Fibroblast of the aortic adventitia (primary cell): ENCODE measurements around the gene CDC20B. TPM values are rescaled to one million over a fixed set of nuclear protein-coding genes. Genes with fewer than 3 reads are reported as not detected.

Source experiments
- DNase-seq: peaks from one replicate; pipeline ENCODE4 v3.0.0-alpha.2; 2010; ENCODE audit warnings: low read depth
- H3K4me3 ChIP-seq: 2 replicates; pipeline ENCODE4 v1.5.1; 2011; ENCODE audit warnings: low read depth, mild to moderate bottlenecking, control low read depth, low read length, moderate library complexity
- total RNA-seq: library from RNA; depleted of rRNA; stranded (reverse); fragments of >200 nt; gene quantifications from 2 replicates; pipeline ENCODE4 v1.2.3, GENCODE V29; 2012; ENCODE audit warnings: low replicate concordance
- TF ChIP-seq, protein P1 (sequence below): IDR thresholded peaks from 2 replicates; pipeline ENCODE4 v1.5.1; 2011; ENCODE audit warnings: mild to moderate bottlenecking, low read length, control low read depth, inconsistent platforms; ENCODE audit not compliant: insufficient read depth

Gene CDC20B
- total RNA-seq, 1 donor, result not detected

GRCh38 chr5:55160493-55161209 is 12.3 kb downstream of the CDC20B start:
- TF ChIP-seq, protein P1, sequence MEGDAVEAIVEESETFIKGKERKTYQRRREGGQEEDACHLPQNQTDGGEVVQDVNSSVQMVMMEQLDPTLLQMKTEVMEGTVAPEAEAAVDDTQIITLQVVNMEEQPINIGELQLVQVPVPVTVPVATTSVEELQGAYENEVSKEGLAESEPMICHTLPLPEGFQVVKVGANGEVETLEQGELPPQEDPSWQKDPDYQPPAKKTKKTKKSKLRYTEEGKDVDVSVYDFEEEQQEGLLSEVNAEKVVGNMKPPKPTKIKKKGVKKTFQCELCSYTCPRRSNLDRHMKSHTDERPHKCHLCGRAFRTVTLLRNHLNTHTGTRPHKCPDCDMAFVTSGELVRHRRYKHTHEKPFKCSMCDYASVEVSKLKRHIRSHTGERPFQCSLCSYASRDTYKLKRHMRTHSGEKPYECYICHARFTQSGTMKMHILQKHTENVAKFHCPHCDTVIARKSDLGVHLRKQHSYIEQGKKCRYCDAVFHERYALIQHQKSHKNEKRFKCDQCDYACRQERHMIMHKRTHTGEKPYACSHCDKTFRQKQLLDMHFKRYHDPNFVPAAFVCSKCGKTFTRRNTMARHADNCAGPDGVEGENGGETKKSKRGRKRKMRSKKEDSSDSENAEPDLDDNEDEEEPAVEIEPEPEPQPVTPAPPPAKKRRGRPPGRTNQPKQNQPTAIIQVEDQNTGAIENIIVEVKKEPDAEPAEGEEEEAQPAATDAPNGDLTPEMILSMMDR, result no peak
- peak; percentile 97 for DNase-seq
- peak overlapping the region; percentile 68 for H3K4me3 ChIP-seq

DNA sequence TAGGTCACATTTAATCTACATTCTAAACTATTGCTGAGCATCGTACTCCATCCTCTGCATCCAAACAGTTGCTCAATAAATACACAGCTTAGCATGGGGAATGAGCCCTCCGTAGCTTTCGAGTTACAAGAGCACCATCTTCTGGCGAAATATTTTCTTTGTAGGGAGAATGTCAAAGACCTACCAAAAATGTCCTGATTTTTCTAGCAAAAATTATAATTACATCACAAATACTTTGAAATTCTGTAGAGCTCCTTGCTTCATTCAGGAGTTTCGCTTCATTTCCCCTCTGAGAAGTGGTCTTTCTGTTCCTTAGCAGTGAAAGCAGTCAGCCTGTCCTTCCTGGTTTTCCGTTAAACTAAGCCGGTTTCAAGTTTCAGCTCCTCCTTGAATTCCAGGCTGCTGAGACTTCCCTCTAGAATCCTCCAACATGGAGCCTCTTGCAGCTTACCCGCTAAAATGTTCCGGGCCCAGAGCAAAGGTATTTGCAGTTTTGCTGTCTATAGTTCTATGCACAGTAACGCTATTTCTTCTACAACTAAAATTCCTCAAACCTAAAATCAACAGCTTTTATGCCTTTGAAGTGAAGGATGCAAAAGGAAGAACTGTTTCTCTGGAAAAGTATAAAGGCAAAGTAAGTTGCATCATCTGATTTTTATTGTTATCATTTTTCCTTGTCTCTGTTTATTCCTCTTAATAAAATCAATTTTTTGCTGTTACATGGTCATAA is 13.0 kb downstream of the CDC20B start, which contains the start of gene GPX8:
Gene GPX8 (plus strand): TSS at position 409 of the 730 bp plus-strand sequence. CDS start 22 bp downstream, at position 431.
- DNase-seq, result peak; percentile 93
- TF ChIP-seq, protein P1, result peak; percentile 63
- peak within 1 kb of the TSS; percentile 68 for H3K4me3 ChIP-seq

DNA sequence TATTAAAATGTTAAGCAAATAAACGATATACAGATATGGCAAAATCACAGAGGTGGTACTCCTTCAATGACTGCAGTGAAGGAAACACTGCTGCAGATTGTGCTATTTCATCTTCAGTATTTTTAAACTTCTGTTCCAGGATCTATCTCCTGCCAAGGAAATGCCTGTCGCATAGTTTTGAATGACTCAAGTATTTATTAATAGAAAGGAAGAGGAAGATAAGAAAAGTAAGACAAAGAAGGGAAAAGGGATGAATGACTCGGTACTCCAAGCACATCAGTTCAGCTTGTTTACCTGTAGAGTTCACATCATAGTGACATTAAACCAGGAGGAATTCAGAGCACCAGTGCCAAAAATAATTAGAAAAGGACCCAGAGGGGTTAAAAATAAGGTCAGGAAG is 18.1 kb downstream of the CDC20B start:
- TF ChIP-seq, protein P1, result no peak
- no peak overlapping the region for H3K4me3 ChIP-seq
- DNase-seq, result peak; percentile 88

- DNase-seq, result peak; percentile 90
- TF ChIP-seq, protein P1, result no peak
- H3K4me3 ChIP-seq, result no peak overlapping the region
Measured at GRCh38 chr5:55151923-55152842, 20.8 kb downstream of the CDC20B start.

GRCh38 chr5:55149308-55149795 is 23.6 kb downstream of the CDC20B start:
- DNase-seq, result no peak
- TF ChIP-seq, protein P1, result no peak
- no peak overlapping the region for H3K4me3 ChIP-seq

DNA sequence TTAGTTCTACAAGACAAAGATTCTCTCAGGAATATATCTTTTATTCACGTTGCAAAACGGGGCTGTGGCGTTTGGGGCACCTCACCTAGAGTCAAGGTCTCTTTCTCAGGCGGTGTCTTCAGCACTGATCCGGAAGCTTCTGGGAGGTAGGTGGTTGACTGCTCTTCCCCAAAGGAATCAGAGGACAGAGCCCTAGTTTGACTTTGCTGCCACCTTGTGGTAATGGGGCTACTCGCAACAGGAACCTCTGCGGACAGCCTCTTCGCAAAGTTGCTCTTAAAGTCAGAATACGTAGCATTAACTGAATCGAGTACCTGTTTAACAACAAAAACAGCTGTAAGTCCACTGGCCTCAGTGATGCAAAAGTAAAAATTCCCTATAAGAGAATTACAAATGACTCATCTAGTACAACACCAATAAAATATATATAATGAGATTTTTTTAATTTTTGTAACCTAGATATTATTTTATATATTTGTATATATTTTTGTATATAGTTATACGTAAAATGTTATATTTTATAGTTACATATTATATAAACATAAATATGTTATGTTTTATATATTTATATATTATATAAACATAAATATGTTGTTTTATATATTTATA is 26.3 kb downstream of the CDC20B start:
- peak; percentile 90 for DNase-seq
- TF ChIP-seq, protein P1, result peak; percentile 99
- H3K4me3 ChIP-seq, result no peak overlapping the region
